GM19193 (cell line): ENCODE data around the gene FOXA1.

Experiments
- POLR2A ChIP-seq: IDR thresholded peaks from 4 replicates; pipeline ENCODE4 v1.6.1; 2011; ENCODE audit not compliant: insufficient read depth, insufficient read length; ENCODE audit errors: extremely low read depth

Gene FOXA1

DNA sequence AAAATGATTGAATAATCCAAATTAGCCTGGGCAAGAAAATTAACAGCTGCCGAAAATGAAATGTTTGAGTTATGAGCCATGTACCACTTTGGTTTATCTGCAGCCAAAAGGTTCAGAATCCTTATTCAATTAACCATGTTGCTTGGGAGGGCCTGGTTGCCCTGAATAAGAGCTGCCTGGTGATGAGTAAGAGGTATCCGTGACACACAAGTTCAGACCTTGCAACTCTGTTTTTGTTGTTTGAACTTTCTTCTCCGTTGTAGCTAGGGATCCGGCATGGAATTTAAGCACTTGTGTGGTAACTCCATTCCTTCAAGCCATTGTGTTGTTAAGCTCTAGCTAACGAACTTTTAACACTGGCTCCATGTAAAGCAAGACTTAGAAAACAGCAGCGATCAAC lies 35.7 kb downstream of the FOXA1 start:
- TF ChIP-seq POLR2A: no peak

GRCh38 chr14:37558740-37559139 lies 36.3 kb downstream of the FOXA1 start:
- no peak for TF ChIP-seq POLR2A

GRCh38 chr14:37553935-37554550 lies 41.0 kb downstream of the FOXA1 start:
- TF ChIP-seq POLR2A: no peak

- TF ChIP-seq POLR2A: no peak
These were observed 43.9 kb downstream of the FOXA1 start for GRCh38 chr14:37551119-37551518.

DNA sequence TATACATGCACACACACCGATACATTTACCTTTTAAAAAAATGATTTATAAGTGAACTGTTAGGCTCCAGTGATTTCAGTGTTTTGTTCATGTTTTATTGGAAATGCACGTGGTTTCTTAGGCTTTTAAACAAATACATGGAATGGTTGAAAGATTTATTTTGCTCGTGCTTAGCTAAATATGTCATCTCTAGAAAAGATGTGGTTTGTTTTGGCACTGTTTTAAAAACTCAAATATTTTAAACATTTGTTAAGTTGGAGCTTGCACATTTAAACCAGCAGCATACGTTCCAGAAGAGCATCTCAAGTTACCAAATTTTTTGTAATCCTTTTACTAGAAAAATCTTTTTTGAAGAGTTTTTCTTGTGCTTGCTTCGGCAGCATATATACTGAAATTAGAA lies 44.5 kb downstream of the FOXA1 start:
- no peak for TF ChIP-seq POLR2A

GRCh38 chr14:37546621-37547447 lies 48.2 kb downstream of the FOXA1 start:
- TF ChIP-seq POLR2A: no peak

GRCh38 chr14:37545174-37545573 lies 49.9 kb downstream of the FOXA1 start:
- TF ChIP-seq POLR2A: no peak

DNA sequence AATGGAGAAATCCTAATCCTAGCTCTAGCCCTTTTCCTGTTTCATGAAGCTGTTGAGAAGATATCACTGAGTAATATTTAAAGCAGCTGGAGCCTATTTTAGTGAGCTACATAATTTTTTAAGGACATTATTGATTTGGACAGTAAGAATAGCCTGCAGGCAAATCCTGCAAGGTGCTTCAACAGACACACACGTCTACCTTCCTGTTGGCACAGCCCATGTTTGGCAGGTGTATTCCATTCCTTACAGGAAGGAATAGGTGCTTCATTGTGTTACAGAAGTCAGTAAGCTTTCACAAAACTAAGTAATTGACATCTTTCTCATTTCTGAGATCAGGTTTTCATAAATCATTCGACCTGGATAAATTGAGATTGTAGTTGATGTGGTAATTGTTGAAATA lies 50.6 kb downstream of the FOXA1 start:
- TF ChIP-seq POLR2A: no peak

GRCh38 chr14:37539992-37540391 lies 55.1 kb downstream of the FOXA1 start:
- no peak for TF ChIP-seq POLR2A
